GM21528 (cell line): ENCODE measurements around the gene GMDS.

ENCODE experiments used
- ATAC-seq: cut with Tn5 transposase; IDR thresholded peaks from one replicate; pipeline ENCODE4 v1.9.1; 2021; ENCODE audit warnings: mild to moderate bottlenecking, moderate library complexity; ENCODE audit not compliant: unreplicated experiment, low FRiP score

The GMDS gene

GRCh38 chr6:1615853-1616420 lies 629.5 kb downstream of the GMDS start:
- no peak for ATAC-seq

DNA sequence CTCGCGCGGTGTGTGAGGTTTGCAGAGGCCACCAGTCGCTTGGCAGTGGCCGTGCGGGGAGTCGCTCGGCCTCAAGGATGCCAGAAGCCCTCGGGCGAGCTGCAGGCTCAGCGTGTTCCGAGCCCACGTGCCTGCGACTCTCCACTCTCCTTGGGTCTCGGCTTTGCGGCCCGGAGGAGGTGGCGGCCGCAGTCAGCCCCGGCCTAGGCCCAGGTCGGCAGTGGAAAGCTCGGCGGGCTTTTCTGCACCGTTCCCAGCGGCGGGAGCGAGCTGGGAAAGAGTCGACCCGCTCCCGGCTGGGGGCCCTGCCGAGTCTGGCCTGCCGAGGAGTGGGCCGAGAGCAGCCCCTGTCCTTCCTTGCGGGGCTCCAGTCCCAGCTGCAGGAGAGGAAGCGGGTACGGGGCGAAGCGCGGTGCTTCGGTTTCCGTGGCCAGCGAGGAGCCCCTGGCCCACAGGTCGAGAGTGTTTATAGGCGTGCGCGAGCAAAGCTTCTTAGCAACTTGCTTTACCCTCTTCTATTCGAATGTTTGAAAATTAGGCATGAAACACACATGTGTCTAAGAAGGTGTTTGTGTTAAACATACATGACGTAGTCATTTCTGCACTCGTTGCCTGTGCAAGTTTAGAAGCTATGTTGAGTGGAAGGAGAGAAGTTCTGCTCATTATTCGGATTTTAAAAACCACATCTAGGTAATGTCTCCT lies 630.1 kb downstream of the GMDS start:
- no peak for ATAC-seq

GRCh38 chr6:1614448-1615150 lies 630.8 kb downstream of the GMDS start:
- no peak for ATAC-seq

DNA sequence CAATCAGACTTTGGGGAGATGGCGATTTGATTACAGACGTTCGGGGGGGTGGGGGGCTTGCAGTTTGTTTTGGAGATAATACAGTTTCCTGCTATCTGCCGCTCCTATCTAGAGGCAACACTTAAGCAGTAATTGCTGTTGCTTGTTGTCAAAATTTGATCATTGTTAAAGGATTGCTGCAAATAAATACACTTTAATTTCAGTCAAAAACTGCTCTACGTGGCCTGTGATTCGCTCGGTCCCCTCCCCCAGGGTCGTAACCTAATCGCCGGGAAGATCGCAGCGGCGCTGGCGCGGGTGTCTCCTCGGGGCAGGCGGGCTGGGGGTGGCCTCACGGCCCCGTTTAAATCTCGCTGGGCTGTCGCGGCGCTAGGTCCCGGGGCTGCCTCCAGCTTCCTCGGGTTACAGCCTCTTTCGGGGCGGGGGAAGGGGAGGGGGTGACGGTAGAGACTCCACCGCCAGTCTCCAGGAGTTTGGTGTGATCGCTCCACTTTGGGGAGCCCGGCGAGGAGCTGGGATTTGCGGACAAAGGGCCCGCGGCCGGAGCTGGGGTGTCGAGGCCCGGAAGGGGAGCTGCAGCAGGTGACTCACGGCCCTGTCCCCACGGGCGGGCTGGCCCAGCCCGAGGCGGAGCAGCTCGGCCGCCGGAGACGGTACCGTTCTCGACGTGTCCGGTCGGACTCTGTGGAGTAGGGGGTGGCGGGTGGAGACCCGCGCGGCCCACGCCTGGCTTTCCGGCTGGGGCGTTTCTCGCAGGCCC lies 631.5 kb downstream of the GMDS start:
- no peak for ATAC-seq

DNA sequence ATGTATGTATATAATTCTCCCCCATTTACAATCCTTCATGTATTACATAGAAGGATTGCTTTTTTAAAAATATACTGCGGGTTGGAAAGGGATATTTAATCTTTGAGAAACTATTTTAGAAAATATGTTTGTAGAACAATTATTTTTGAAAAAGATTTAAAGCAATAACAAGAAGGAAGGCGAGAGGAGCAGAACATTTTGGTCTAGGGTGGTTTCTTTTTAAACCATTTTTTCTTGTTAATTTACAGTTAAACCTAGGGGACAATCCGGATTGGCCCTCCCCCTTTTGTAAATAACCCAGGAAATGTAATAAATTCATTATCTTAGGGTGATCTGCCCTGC lies 632.1 kb downstream of the GMDS start:
- ATAC-seq: no peak

DNA sequence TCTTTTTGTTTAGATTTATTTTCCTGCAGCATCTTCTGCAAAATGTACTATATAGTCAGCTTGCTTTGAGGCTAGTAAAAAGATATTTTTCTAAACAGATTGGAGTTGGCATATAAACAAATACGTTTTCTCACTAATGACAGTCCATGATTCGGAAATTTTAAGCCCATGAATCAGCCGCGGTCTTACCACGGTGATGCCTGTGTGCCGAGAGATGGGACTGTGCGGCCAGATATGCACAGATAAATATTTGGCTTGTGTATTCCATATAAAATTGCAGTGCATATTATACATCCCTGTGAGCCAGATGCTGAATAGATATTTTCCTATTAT lies 632.5 kb downstream of the GMDS start:
- ATAC-seq: no peak

DNA sequence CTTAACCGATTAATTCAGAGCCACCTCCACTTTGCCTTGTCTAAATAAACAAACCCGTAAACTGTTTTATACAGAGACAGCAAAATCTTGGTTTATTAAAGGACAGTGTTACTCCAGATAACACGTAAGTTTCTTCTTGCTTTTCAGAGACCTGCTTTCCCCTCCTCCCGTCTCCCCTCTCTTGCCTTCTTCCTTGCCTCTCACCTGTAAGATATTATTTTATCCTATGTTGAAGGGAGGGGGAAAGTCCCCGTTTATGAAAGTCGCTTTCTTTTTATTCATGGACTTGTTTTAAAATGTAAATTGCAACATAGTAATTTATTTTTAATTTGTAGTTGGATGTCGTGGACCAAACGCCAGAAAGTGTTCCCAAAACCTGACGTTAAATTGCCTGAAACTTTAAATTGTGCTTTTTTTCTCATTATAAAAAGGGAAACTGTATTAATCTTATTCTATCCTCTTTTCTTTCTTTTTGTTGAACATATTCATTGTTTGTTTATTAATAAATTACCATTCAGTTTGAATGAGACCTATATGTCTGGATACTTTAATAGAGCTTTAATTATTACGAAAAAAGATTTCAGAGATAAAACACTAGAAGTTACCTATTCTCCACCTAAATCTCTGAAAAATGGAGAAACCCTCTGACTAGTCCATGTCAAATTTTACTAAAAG lies 633.0 kb downstream of the GMDS start:
- ATAC-seq: no peak

- ATAC-seq: no peak
Measured at GRCh38 chr6:1611572-1612298, 633.7 kb downstream of the GMDS start.

GRCh38 chr6:1611322-1611571 lies 634.2 kb downstream of the GMDS start:
- ATAC-seq: no peak

- no peak for ATAC-seq
Measured at GRCh38 chr6:1610497-1611321, 634.7 kb downstream of the GMDS start.

DNA sequence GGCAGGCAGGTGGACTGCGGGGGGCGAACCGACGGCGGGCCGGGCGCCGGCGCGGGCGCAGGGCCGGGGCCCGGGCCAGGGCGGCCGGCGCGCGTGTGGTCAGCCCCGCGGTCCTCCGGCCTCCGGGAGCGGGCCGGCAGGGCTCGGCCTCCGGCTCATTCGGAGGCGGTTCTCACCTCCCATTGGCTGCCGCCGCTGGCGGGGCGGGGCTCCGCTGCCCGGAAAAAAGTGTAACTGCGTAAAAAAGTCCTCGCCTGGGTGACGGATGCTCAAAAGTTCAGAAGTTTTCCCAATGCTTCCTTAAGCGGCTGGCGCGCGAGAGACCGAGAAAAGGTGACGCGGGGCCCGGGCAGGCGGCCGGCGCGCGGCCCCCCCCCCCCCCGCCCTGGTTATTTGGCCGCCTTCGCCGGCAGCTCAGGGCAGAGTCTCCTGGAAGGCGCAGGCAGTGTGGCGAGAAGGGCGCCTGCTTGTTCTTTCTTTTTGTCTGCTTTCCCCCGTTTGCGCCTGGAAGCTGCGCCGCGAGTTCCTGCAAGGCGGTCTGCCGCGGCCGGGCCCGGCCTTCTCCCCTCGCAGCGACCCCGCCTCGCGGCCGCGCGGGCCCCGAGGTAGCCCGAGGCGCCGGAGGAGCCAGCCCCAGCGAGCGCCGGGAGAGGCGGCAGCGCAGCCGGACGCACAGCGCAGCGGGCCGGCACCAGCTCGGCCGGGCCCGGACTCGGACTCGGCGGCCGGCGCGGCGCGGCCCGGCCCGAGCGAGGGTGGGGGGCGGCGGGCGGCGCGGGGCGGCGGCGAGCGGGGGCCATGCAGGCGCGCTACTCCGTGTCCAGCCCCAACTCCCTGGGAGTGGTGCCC lies 635.5 kb downstream of the GMDS start, which contains the start of gene FOXC1:
Gene FOXC1, plus strand, starts transcription at position 268 of the 849 bp plus-strand sequence. Its CDS starts 531 bp downstream, at position 799.
- ATAC-seq: no peak

DNA sequence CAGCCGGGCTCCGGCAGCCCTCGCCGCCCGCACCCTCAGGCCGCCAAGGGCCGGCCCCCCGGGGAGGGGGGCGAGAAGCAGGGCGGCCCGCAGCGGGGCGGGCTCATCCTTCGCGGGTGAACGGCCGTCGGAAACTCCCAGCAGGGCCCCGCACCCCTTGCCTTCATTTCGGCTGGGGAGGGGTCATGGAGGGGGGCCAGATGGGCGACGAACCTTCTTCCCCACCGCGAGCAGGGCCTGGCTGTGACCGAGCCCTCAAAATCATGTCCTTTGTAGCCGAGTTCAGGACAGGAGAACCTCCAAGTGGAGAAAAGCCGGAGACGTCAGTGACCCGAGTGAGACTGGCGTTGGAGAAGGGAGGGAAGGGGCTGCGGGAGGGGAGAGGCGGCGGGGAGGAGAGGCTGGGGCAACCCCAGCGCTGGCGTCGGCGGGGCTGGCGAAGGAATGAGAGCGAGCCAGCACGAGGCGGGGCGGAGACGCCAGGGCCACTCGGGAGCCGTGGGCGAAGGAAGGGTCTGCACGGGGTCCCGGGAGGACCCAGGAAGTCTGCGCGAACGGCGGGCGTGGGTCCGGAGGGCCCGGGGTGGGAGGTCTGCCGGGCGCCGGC lies 636.3 kb downstream of the GMDS start:
- no peak for ATAC-seq

DNA sequence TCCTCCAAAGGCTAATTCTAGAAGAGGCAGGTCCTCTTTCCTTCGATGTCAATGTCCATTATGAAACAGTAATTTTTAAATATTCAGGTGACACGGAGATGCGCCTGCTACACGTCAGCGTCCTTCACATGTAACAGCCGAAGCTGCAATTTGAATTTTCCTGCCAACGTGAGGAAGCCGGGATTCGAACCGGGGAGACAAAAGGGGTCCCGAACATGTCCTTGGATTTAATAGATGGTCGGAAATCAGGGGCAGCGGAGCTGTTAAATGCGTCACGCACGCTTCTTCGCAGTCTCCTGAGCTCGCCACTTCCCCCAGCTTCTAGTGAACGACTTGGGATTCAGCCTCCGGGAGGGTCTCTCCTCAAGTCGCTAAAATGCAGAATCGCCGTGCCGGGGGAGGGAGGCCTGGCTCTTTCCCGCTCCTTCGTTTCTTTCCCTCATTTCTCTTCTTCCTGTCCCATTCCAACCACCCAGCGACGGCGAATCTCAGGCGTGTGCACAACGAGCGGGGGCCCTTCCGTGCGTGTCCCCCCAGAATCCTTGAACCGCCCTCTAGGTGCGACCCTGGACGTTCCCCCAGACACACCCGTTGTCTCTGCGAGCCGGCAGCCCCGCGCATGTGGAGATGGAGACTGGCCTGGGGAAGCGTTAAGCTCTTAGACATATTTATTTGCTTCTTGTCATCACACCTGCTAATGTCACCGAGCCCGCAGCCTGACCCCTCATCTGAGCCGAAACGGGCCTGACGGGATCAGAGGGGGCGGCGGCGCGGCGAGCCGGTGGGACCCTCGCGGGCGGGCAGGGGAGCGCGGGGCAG lies 637.0 kb downstream of the GMDS start:
- ATAC-seq: no peak

DNA sequence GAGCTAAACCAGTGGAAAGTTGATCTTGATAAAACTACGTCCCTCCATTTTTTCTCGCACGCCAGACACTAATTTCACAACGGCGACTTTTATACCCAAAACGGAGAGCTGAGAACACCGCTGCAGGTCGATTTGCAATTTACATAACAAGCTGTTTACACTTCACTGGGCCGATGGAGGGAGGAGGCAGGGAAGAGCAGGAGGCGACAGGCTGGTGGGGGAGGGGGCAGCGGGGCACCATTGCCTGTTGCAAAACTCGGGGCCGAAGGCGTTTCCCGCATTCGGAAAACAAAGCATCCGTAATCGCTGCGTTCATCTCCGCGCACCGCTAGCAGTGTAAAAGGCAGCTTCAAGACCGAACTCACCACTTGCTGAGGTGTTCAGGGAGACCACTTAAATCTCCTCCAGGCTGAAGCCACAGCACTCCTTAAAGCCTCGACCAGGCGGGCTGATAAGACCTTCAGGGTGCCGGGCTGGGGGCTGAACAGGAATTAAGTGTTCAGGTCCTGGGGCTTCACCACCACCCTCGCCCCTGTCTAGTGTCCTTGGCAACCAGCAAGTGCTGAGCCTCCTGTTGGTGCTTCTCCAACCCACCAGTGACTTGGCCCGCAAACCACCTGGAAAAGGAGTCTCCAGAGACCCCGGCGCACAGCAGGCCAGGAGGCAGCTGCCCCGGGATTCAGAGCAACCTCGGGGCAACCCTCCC lies 637.7 kb downstream of the GMDS start:
- no peak for ATAC-seq

- no peak for ATAC-seq
Measured at GRCh38 chr6:1606780-1607515, 638.5 kb downstream of the GMDS start.
